ENCODE data around the gene CDK17. TPM values are rescaled to one million over a fixed set of nuclear protein-coding genes. Genes with fewer than 3 reads are reported as not detected.
A peak's percentile ranks its signal among the peaks of the same experiment; 100 is the strongest.

CDK17 gene
- total and polyA plus RNA-seq, 12 donors, result 8.5 to 32.4 (median 21.0) TPM

- Histone ChIP-seq H3K4me3 (no peak overlapping the region), H3K4me1 (peaks cover 0 to 81% (median 31%) of the 10 kb centered on the region in 9 donors)
- peak in 5 of 8 donors; percentile 25 to 65 (median 42) for ATAC-seq
Observed at GRCh38 chr12:96392397-96392796, 7.8 kb downstream of the CDK17 start.

GRCh38 chr12:96387981-96388380, 12.3 kb downstream of the CDK17 start:
- 86 to 94% methylated on average over 1 of the region's 1 CpG for WGBS, 2 donors
- DNase-seq, result no peak
- Histone ChIP-seq H3K9me3 (peaks cover 0 to 7% (median 0%) of the 10 kb centered on the region in 11 donors), H3K27me3 (no peaks in the 10 kb centered on the region), H3K4me3 (no peak overlapping the region), H3K27ac (peak overlapping the region in 1 of 10 donors; percentile 22), H3K4me1 (peaks cover 0 to 70% (median 27%) of the 10 kb centered on the region in 9 donors), H3K36me3 (no peaks in the 10 kb centered on the region)
- no peak for TF ChIP-seq CTCF (IDR thresholded peaks at IDR 0.05)
- intact Hi-C loops (cut with DNase I), result loop anchor here in 1 of 10 donors (10.0 kb wide), 1 partner anchor 63 kb away; no protein-coding TSS in a partner anchor
- no peak for ATAC-seq

More at GRCh38 chr12:96392397-96392796, 7.8 kb downstream of the CDK17 start:
- no peak for TF ChIP-seq CTCF (IDR thresholded peaks at IDR 0.05)
- Histone ChIP-seq H3K27me3 (no peaks in the 10 kb centered on the region), H3K36me3 (no peaks in the 10 kb centered on the region), H3K27ac (peak overlapping the region in 7 of 10 donors; percentile 3 to 99 (median 13)), H3K9me3 (no peaks in the 10 kb centered on the region)
- no peak for DNase-seq
- intact Hi-C loops (cut with DNase I), result loop anchor here in 4 of 10 donors (10.0 kb wide), 5 partner anchors 48 to 328 kb away; no protein-coding TSS in a partner anchor
- 31 to 35% methylated on average over 5 of the region's 5 CpGs for WGBS, 2 donors

GRCh38 chr12:96386794-96387193, 13.4 kb downstream of the CDK17 start:
- DNase-seq, result no peak
- Histone ChIP-seq H3K36me3 (no peaks in the 10 kb centered on the region), H3K27ac (no peak overlapping the region), H3K4me1 (peaks cover 0 to 70% (median 17%) of the 10 kb centered on the region in 9 donors), H3K9me3 (peaks cover 0 to 14% (median 0%) of the 10 kb centered on the region in 11 donors), H3K27me3 (no peaks in the 10 kb centered on the region), H3K4me3 (no peak overlapping the region)
- WGBS, 2 donors, result 91 to 95% methylated on average over 2 of the region's 2 CpGs
- no peak for TF ChIP-seq CTCF (IDR thresholded peaks at IDR 0.05)
- intact Hi-C loops (cut with DNase I), result loop anchor here in 1 of 10 donors (10.0 kb wide), 1 partner anchor 62 kb away; no protein-coding TSS in a partner anchor
- peak in 1 of 8 donors; percentile 12 for ATAC-seq

DNA sequence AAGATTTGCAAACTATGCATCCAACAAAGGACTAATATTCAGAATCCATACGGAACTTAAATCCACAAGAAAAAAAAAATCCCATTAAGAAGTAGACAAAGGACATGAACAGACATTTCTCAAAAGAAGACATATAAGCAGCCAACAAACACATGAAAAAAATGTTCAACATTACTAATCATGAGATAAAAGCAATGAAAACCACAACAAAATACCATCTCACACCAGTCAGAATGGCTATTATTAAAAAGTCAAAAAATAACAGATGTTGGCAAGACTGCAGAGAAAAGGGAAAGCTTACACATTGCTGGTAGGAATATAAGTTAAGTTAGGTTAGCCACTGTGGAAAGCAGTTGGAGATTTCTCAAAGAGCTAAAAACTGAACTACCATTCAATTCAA, 16.2 kb downstream of the CDK17 start:
- WGBS, 2 donors, result 82 to 90% methylated on average over 1 of the region's 1 CpG
- Histone ChIP-seq H3K4me1 (peaks cover 0 to 74% (median 23%) of the 10 kb centered on the region in 9 donors), H3K27ac (no peak overlapping the region), H3K4me3 (no peak overlapping the region), H3K36me3 (no peaks in the 10 kb centered on the region), H3K27me3 (no peaks in the 10 kb centered on the region), H3K9me3 (peaks cover 0 to 14% (median 0%) of the 10 kb centered on the region in 11 donors)
- ATAC-seq (no peak), DNase-seq (no peak)
- TF ChIP-seq CTCF (IDR thresholded peaks at IDR 0.05), result no peak
- intact Hi-C loops (cut with DNase I), result loop anchor here in 1 of 10 donors (10.0 kb wide), 1 partner anchor 59 kb away; no protein-coding TSS in a partner anchor

Measured in heart right ventricle (tissue), 16 donors.